Ectodermal cell (in vitro differentiated cells): ENCODE data around the gene C1orf198.
A peak's percentile ranks its signal among the peaks of the same experiment; 100 is the strongest.
"Not testable (repeated sequence)": the region's sequence is repeated elsewhere in the genome, so short reads cannot be mapped to it uniquely, and the experiment has no call there.

Experiments
- H3K27ac ChIP-seq: 2 replicates; pipeline ENCODE4 v1.7.0; 2013; ENCODE audit warnings: mild to moderate bottlenecking, low read depth, low read length; ENCODE audit not compliant: insufficient read depth, poor library complexity, severe bottlenecking
- H3K27me3 ChIP-seq: 2 replicates; pipeline ENCODE4 v1.7.0; 2013; ENCODE audit warnings: mild to moderate bottlenecking, low read length; ENCODE audit not compliant: insufficient read depth, control insufficient read depth, poor library complexity, severe bottlenecking
- H3K36me3 ChIP-seq: one replicate; pipeline ENCODE4 v1.7.0; 2013; ENCODE audit warnings: low read length; ENCODE audit not compliant: control insufficient read depth, insufficient read depth
- H3K4me1 ChIP-seq: one replicate; pipeline ENCODE4 v1.7.0; 2013; ENCODE audit warnings: low read length; ENCODE audit not compliant: control insufficient read depth, insufficient read depth
- H3K4me3 ChIP-seq: 2 replicates; pipeline ENCODE4 v1.7.0; 2013; ENCODE audit warnings: low read depth, low read length, control low read depth; ENCODE audit not compliant: insufficient read depth
- H3K9me3 ChIP-seq: 2 replicates; pipeline ENCODE4 v1.7.0; 2013; ENCODE audit warnings: mild to moderate bottlenecking, low read length, moderate library complexity; ENCODE audit not compliant: control insufficient read depth
- WGBS, 2 experiments: methylation state at CpG; one replicate each; pipeline ENCODE4 v1.1.7; 2013; ENCODE audit warnings: missing lambda C conversion rate in 2 of 2; 5-methylcytosine and 5-hydroxymethylcytosine counted together

C1orf198 gene

DNA sequence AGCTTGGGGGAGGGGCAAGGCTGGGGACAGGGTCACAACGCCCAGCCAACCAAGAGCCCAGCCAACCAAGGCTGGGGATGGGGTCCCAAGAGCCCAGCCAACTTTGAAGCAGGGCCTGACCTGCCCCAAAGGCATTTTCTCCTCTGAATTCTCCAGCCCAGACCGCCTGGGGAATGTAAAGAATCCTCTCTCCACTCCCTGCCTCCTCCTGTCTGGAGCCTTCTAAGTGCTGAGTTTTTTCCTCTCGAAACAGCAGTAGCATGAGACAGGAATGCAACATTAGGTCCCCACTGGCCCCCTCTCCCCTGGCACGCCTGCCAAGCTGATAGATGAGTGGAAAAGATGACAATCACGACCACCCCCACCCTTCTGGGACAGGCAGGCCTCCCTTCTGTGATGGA, 17.0 kb downstream of the C1orf198 start:
- H3K36me3 ChIP-seq = peaks cover 24% of the 10 kb centered on the region
- H3K27ac ChIP-seq = peak overlapping the region; percentile 41
- WGBS, 2 experiments = 31 to 41% methylated on average over 5 of the region's 5 CpGs
- no peaks in the 10 kb centered on the region for H3K9me3 ChIP-seq
- no peaks in the 10 kb centered on the region for H3K27me3 ChIP-seq
- H3K4me1 ChIP-seq = peaks cover 31% of the 10 kb centered on the region
- no peak overlapping the region for H3K4me3 ChIP-seq

- Histone ChIP-seq H3K27ac (no peak overlapping the region), H3K27me3 (no peaks in the 10 kb centered on the region), H3K9me3 (no peaks in the 10 kb centered on the region), H3K36me3 (peaks cover 24% of the 10 kb centered on the region), H3K4me1 (peaks cover 23% of the 10 kb centered on the region), H3K4me3 (no peak overlapping the region)
- 79 to 80% methylated on average over 8 of the region's 8 CpGs for WGBS, 2 experiments
Observed at GRCh38 chr1:230850547-230850946, 17.8 kb downstream of the C1orf198 start.

DNA sequence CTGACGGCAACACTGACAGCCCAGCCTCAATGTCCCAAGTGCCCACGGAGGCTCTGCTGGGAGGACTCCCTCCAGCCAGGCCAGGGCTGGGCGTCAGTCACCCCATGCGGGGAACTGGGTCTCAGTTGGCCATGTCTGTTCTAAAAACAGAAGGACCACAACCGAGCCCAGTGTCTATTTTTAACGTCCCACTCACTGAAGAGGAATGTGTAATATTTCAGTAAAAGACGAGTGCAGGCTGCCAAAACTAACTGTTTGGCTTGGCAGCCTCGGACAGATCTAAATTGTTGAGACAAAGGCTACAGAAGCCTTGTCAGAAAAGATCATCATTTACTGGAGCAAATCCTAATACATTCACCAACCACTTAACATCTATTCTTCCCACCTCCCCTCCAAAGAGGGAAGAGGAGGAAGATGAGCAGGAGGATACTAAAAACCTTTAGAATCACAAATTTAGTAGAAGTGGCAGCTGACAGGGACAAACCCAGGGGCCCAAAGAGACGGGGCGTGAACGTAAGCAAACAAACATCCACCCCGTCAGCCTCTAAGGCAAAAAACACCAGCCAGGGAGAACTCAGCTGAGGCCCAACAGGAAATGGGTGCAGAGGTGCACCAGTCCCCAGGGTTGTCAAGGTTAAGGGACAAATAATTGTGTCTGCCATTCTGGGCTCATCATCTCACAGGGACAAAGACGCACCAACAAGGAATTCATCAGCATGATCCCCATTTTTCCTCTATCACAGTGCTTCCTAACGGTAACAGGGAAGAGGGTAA, 18.7 kb downstream of the C1orf198 start:
- Histone ChIP-seq H3K36me3 (peaks cover 23% of the 10 kb centered on the region), H3K27ac (no peak overlapping the region), H3K4me1 (peaks cover 16% of the 10 kb centered on the region), H3K27me3 (no peaks in the 10 kb centered on the region), H3K4me3 (no peak overlapping the region), H3K9me3 (no peaks in the 10 kb centered on the region)
- 91 to 94% methylated on average over 14 of the region's 14 CpGs for WGBS, 2 experiments

DNA sequence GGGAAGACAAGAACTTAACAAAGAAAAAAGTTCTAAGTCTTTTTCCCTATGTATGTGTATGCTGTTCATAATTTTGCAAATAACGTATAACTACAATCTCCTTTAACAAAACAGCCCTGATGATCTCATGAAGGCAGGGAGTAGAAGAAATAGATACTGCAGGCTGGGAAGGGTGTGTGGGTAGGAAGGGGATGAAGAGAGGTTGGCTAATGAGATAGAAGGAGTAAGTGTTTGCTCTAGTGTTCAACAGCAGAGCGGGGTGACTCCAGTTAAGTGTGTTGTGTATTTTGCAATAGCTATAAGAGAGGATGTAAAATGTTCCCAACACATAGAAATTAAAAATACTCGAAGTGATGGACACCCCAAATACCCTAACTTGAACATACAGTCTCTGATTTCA, 20.1 kb downstream of the C1orf198 start:
- Histone ChIP-seq H3K36me3 (peaks cover 22% of the 10 kb centered on the region), H3K4me1 (peaks cover 16% of the 10 kb centered on the region), H3K27me3 (no peaks in the 10 kb centered on the region), H3K4me3 (no peak overlapping the region), H3K9me3 (no peaks in the 10 kb centered on the region), H3K27ac (no peak overlapping the region)
- 85 to 100% methylated on average over 2 to 3 of the region's 3 CpGs for WGBS, 2 experiments

DNA sequence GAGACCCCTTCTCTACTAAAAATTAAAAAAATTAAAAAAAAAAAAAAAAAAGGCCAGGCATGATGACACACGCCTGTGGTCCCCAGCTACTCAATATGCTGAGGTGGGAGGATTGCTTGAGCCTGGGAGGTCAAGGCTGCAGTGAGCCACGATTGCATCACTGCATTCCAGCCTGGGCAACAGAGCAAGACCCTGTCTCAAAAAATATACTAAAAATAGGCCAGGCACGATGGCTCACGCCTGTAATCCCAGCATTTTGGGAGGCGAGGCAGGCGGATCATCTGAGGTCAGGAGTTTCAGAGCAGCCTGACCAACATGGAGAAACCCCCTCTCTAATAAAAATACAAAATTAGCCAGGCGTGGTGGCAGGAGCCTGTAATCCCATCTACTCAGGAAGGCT, 23.1 kb downstream of the C1orf198 start:
- WGBS, 2 experiments = 90 to 93% methylated on average over 7 of the region's 7 CpGs
- not testable (repeated sequence) for H3K4me3 ChIP-seq, H3K4me1 ChIP-seq, H3K9me3 ChIP-seq, H3K27ac ChIP-seq, H3K27me3 ChIP-seq
- H3K36me3 ChIP-seq = peaks cover 24% of the 10 kb centered on the region

- WGBS, 2 experiments = 94 to 95% methylated on average over 4 of the region's 4 CpGs
Observed at GRCh38 chr1:230844561-230844960, 23.8 kb downstream of the C1orf198 start.

GRCh38 chr1:230843503-230844309, 24.6 kb downstream of the C1orf198 start:
- Histone ChIP-seq H3K36me3 (peaks cover 26% of the 10 kb centered on the region), H3K4me1 (no peaks in the 10 kb centered on the region), H3K9me3 (no peaks in the 10 kb centered on the region), H3K4me3 (no peak overlapping the region), H3K27me3 (no peaks in the 10 kb centered on the region), H3K27ac (no peak overlapping the region)
- WGBS, 2 experiments = 95 to 97% methylated on average over 28 of the region's 28 CpGs

More at GRCh38 chr1:230844561-230844960, 23.8 kb downstream of the C1orf198 start:
- Histone ChIP-seq H3K27me3 (no peaks in the 10 kb centered on the region), H3K27ac (no peak overlapping the region), H3K9me3 (no peaks in the 10 kb centered on the region), H3K4me3 (no peak overlapping the region), H3K4me1 (no peaks in the 10 kb centered on the region), H3K36me3 (peaks cover 24% of the 10 kb centered on the region)

GRCh38 chr1:230842801-230843200, 25.5 kb downstream of the C1orf198 start:
- WGBS, 2 experiments = 96 to 97% methylated on average over 8 of the region's 8 CpGs
- H3K36me3 ChIP-seq = peaks cover 30% of the 10 kb centered on the region

GRCh38 chr1:230839173-230839572, 29.1 kb downstream of the C1orf198 start:
- H3K4me3 ChIP-seq = no peak overlapping the region
- no peak overlapping the region for H3K27ac ChIP-seq
- no peaks in the 10 kb centered on the region for H3K9me3 ChIP-seq
- peaks cover 24% of the 10 kb centered on the region for H3K36me3 ChIP-seq
- H3K27me3 ChIP-seq = no peaks in the 10 kb centered on the region
- 97 to 98% methylated on average over 10 of the region's 10 CpGs for WGBS, 2 experiments
- no peaks in the 10 kb centered on the region for H3K4me1 ChIP-seq

More at GRCh38 chr1:230842801-230843200, 25.5 kb downstream of the C1orf198 start:
- H3K4me1 ChIP-seq = no peaks in the 10 kb centered on the region
- no peaks in the 10 kb centered on the region for H3K27me3 ChIP-seq
- H3K4me3 ChIP-seq = no peak overlapping the region
- no peak overlapping the region for H3K27ac ChIP-seq
- no peaks in the 10 kb centered on the region for H3K9me3 ChIP-seq

GRCh38 chr1:230836793-230837192, 31.5 kb downstream of the C1orf198 start:
- Histone ChIP-seq H3K36me3 (peaks cover 11% of the 10 kb centered on the region), H3K27me3 (no peaks in the 10 kb centered on the region), H3K4me1 (no peaks in the 10 kb centered on the region), H3K9me3 (no peaks in the 10 kb centered on the region), H3K4me3 (no peak overlapping the region), H3K27ac (no peak overlapping the region)
- 71 to 80% methylated on average over 5 of the region's 5 CpGs for WGBS, 2 experiments
